SK-N-SH (cell line): ENCODE data around the gene OGFR. TPM values are rescaled to one million over a fixed set of nuclear protein-coding genes. Genes with fewer than 3 reads are reported as not detected.

Experiments
- CTCF ChIA-PET: fragments of 300-600, 350-600 bp; formaldehyde crosslinking; extraction: SDS; loops from one replicate; lab custom pipeline; 2021; lab: Yijun Ruan, JAX
- POLR2A ChIA-PET: fragments of 350-600 bp; sonication (Branson Sonifier 250); formaldehyde crosslinking; extraction: SDS; loops from one replicate; lab custom pipeline; 2020; ENCODE audit warnings: antibody characterized with exemption, inconsistent platforms; lab: Yijun Ruan, JAX
- DNase-seq: peaks from one replicate; pipeline ENCODE4 v3.0.0; 2012
- H2AFZ ChIP-seq: fragments of 200-600 bp; sonication (generic); 2 replicates; pipeline ENCODE4 v1.8.1; 2016; ENCODE audit warnings: antibody characterized with exemption, mild to moderate bottlenecking, low read depth
- H3F3A ChIP-seq: fragments of 200-600 bp; sonication (generic); replicated peaks from 2 replicates; pipeline ENCODE3; 2016; ENCODE audit warnings: antibody characterized with exemption, mild to moderate bottlenecking; ENCODE audit not compliant: insufficient read depth
- H3K27ac ChIP-seq, 2 experiments: fragments of 200-500 bp in 1 of 2; fragments of 200-600 bp in 1 of 2; sonication (Bioruptor generic) in 1 of 2; sonication (generic), shearing (Covaris generic) in 1 of 2; 2 replicates each; pipeline versions ENCODE4 v1.5.1 to v1.6.1; 2014 to 2016; ENCODE audit warnings: low read depth in 2 of 2, inconsistent platforms in 1 of 2, low read length in 1 of 2, mild to moderate bottlenecking in 1 of 2, mixed read lengths in 1 of 2
- H3K27me3 ChIP-seq: fragments of 200-600 bp; sonication (generic), shearing (Covaris generic); 2 replicates; pipeline ENCODE4 v1.6.1; 2016; ENCODE audit warnings: mixed run types; ENCODE audit not compliant: insufficient read depth
- H3K36me3 ChIP-seq, 2 experiments: fragments of 200-500 bp in 1 of 2; fragments of 200-600 bp in 1 of 2; sonication (Bioruptor generic) in 1 of 2; sonication (generic) in 1 of 2; replicated peaks in 1 of 2; 2 replicates each; pipeline versions ENCODE3 to v1.5.1; 2014 to 2016; ENCODE audit warnings: low read length in 1 of 2, mild to moderate bottlenecking in 1 of 2; ENCODE audit not compliant: insufficient read depth in 2 of 2, control insufficient read depth in 1 of 2
- H3K4me1 ChIP-seq, 2 experiments: fragments of 200-500 bp in 1 of 2; fragments of 200-600 bp in 1 of 2; sonication (Bioruptor generic) in 1 of 2; sonication (generic), shearing (Covaris generic) in 1 of 2; 2 replicates each; pipeline versions ENCODE4 v1.5.1 to v1.6.1; 2014 to 2016; ENCODE audit warnings: low read depth in 1 of 2, low read length in 1 of 2, mixed run types in 1 of 2; ENCODE audit not compliant: insufficient read depth in 2 of 2, control insufficient read depth in 1 of 2
- H3K4me2 ChIP-seq: fragments of 200-600 bp; sonication (generic), shearing (Covaris generic); 2 replicates; pipeline ENCODE4 v1.6.1; 2017; ENCODE audit warnings: mixed run types
- H3K4me3 ChIP-seq, 2 experiments: fragments of 200-500 bp in 1 of 2; fragments of 200-600 bp in 1 of 2; sonication (Bioruptor generic) in 1 of 2; sonication (generic), shearing (Covaris generic) in 1 of 2; 2 replicates each; pipeline versions ENCODE4 v1.5.1 to v1.8.1; 2014 to 2016; ENCODE audit warnings: low read depth in 2 of 2, inconsistent platforms in 1 of 2, low read length in 1 of 2, mild to moderate bottlenecking in 1 of 2, mixed read lengths in 1 of 2, moderate library complexity in 1 of 2
- H3K79me2 ChIP-seq: fragments of 200-600 bp; sonication (generic); 2 replicates; pipeline ENCODE4 v1.8.1; 2017; ENCODE audit warnings: mild to moderate bottlenecking; ENCODE audit not compliant: insufficient read depth
- H3K9ac ChIP-seq: fragments of 200-600 bp; sonication (generic); 2 replicates; pipeline ENCODE4 v1.6.1; 2017; ENCODE audit warnings: mixed run types
- H3K9me2 ChIP-seq: fragments of 200-600 bp; sonication (generic); 2 replicates; pipeline ENCODE4 v1.6.1; 2017; ENCODE audit warnings: mixed run types
- H3K9me3 ChIP-seq: fragments of 200-600 bp; sonication (generic); 2 replicates; pipeline ENCODE4 v1.6.1; 2017; ENCODE audit warnings: mixed run types, mild to moderate bottlenecking, moderate library complexity
- H4K20me1 ChIP-seq: fragments of 200-600 bp; sonication (generic); 2 replicates; pipeline ENCODE4 v1.6.1; 2017; ENCODE audit warnings: mild to moderate bottlenecking, mixed run types; ENCODE audit not compliant: insufficient read depth
- CHD2 ChIP-seq: fragments of 150-350 bp; IDR thresholded peaks from 2 replicates; pipeline ENCODE4 v1.6.1; 2018; ENCODE audit warnings: low read length; ENCODE audit not compliant: partially characterized antibody
- CTCF ChIP-seq: fragments of 200-600 bp; sonication (generic); IDR thresholded peaks from 2 replicates; pipeline ENCODE4 v1.6.1; 2017; ENCODE audit warnings: antibody characterized with exemption, mild to moderate bottlenecking, moderate library complexity
- EZH2phosphoT487 ChIP-seq: fragments of 200-600 bp; sonication (generic); IDR thresholded peaks from 2 replicates; pipeline ENCODE4 v1.6.1; 2017; ENCODE audit warnings: low read depth, mixed run types, mild to moderate bottlenecking, antibody characterized with exemption, moderate library complexity, borderline replicate concordance
- FOXM1 ChIP-seq: IDR thresholded peaks from 2 replicates; pipeline ENCODE4 v1.4.0; 2012; ENCODE audit warnings: low read depth, mild to moderate bottlenecking
- GABPA ChIP-seq: IDR thresholded peaks from 2 replicates; pipeline ENCODE4 v1.4.0; 2012; ENCODE audit warnings: low read depth, mild to moderate bottlenecking
- GATA2 ChIP-seq: sonication (generic); formaldehyde crosslinking; IDR thresholded peaks from 2 replicates; pipeline ENCODE4 v1.5.0; 2020; ENCODE audit warnings: mild to moderate bottlenecking, missing genetic modification reagents
- NRF1 ChIP-seq: IDR thresholded peaks from 2 replicates; pipeline ENCODE4 v1.6.1; 2012; ENCODE audit warnings: low read depth, mild to moderate bottlenecking, low read length
- POLR2AphosphoS5 ChIP-seq: IDR thresholded peaks from 2 replicates; pipeline ENCODE4 v1.6.1; 2012; ENCODE audit warnings: low read depth, low read length
- RAD21 ChIP-seq: IDR thresholded peaks from 2 replicates; pipeline ENCODE4 v1.6.1; 2012; ENCODE audit warnings: mild to moderate bottlenecking, low read length
- RCOR1 ChIP-seq: fragments of 150-350 bp; IDR thresholded peaks from 2 replicates; pipeline ENCODE4 v1.6.1; 2017; ENCODE audit warnings: antibody characterized with exemption, low read length
- SIN3A ChIP-seq: IDR thresholded peaks from 2 replicates; pipeline ENCODE4 v1.6.1; 2012; ENCODE audit warnings: low read depth, mild to moderate bottlenecking, low read length, moderate library complexity, borderline replicate concordance
- SMC3 ChIP-seq: IDR thresholded peaks from 2 replicates; pipeline ENCODE4 v1.6.1; 2012; ENCODE audit warnings: low read depth, low read length, improper control_type of control experiment
- TEAD4 ChIP-seq: IDR thresholded peaks from 2 replicates; pipeline ENCODE4 v1.4.0; 2012; ENCODE audit warnings: mild to moderate bottlenecking, borderline replicate concordance; ENCODE audit not compliant: insufficient read depth
- ZBTB33 ChIP-seq: IDR thresholded peaks from 2 replicates; pipeline ENCODE4 v1.4.0; 2012; ENCODE audit warnings: low read depth, borderline replicate concordance
- WGBS: methylation state at CpG from one replicate; pipeline ENCODE4 v1.1.6; 2017; ENCODE audit warnings: low lambda C conversion rate; 5-methylcytosine and 5-hydroxymethylcytosine counted together
- polyA plus RNA-seq, 3 experiments: library from polyadenylated mRNA; depleted of rRNA; stranded (reverse); fragments of >200 nt; gene quantifications; 2 replicates each; pipeline ENCODE4 v1.2.3, GENCODE V29; 2012

OGFR gene
- polyA plus RNA-seq, 1 of the 3 experiments (the other 2 are of a cell fraction) = 60.8 TPM

GRCh38 chr20:62775206-62775605 lies 29.4 kb upstream of the OGFR start:
- TF ChIP-seq NRF1 (no peak), ZBTB33 (no peak), CTCF (no peak), FOXM1 (no peak)
- H3K27ac ChIP-seq = no peak overlapping the region
- H3K4me2 ChIP-seq = no peak overlapping the region
- ChIA-PET CTCF (interaction anchor here (1.7 kb wide), 1 partner anchor 16 kb away, joined by 6 read pairs; no protein-coding TSS in a partner anchor), POLR2A (no interaction called here)
- H3F3A ChIP-seq = no peaks in the 10 kb centered on the region
- no peaks in the 10 kb centered on the region for H3K36me3 ChIP-seq
- no peak overlapping the region for H2AFZ ChIP-seq
- no peak overlapping the region for H3K9ac ChIP-seq
- H3K27me3 ChIP-seq = no peaks in the 10 kb centered on the region
- no peak overlapping the region for H3K4me3 ChIP-seq
- no peaks in the 10 kb centered on the region for H4K20me1 ChIP-seq
- 56% methylated on average over 2 of the region's 9 CpGs for WGBS
- no peaks in the 10 kb centered on the region for H3K9me2 ChIP-seq
- no peak for DNase-seq
- H3K4me1 ChIP-seq = peaks cover 0 to 4% of the 10 kb centered on the region in 2 experiments; a peak in 1 of 4 replicates
- no peaks in the 10 kb centered on the region for H3K79me2 ChIP-seq
- no peaks in the 10 kb centered on the region for H3K9me3 ChIP-seq

GRCh38 chr20:62776035-62776691 lies 28.5 kb upstream of the OGFR start:
- DNase-seq = no peak
- H3K36me3 ChIP-seq = no peaks in the 10 kb centered on the region
- no peak overlapping the region for H2AFZ ChIP-seq
- no peaks in the 10 kb centered on the region for H3F3A ChIP-seq
- no peaks in the 10 kb centered on the region for H3K79me2 ChIP-seq
- H4K20me1 ChIP-seq = no peaks in the 10 kb centered on the region
- H3K27me3 ChIP-seq = no peaks in the 10 kb centered on the region
- H3K4me1 ChIP-seq = peaks cover 0 to 4% of the 10 kb centered on the region in 2 experiments; a peak in 1 of 4 replicates
- ChIA-PET CTCF (interaction anchor here (0.6 to 1.7 kb wide), 2 partner anchors 15 to 67 kb away, joined by 3 to 6 read pairs; partner anchors contain the start of gene NTSR1), POLR2A (no interaction called here)
- H3K4me2 ChIP-seq = no peak overlapping the region
- 87% methylated on average over 13 of the region's 24 CpGs for WGBS
- no peak for TF ChIP-seq SIN3A
- TF ChIP-seq GABPA = no peak
- TF ChIP-seq TEAD4 = no peak
- no peak for TF ChIP-seq EZH2phosphoT487
- no peak for TF ChIP-seq RCOR1
- no peak for TF ChIP-seq ZBTB33
- no peak for TF ChIP-seq CHD2
- no peak for TF ChIP-seq SMC3
- no peak for TF ChIP-seq GATA2 (CRISPR knock-in tag)
- no peak for TF ChIP-seq NRF1
- TF ChIP-seq POLR2AphosphoS5 = no peak
- no peak for TF ChIP-seq CTCF
- TF ChIP-seq RAD21 = no peak
- H3K4me3 ChIP-seq = no peak overlapping the region
- H3K9me2 ChIP-seq = no peaks in the 10 kb centered on the region
- no peak overlapping the region for H3K9ac ChIP-seq
- H3K27ac ChIP-seq = no peak overlapping the region
- no peaks in the 10 kb centered on the region for H3K9me3 ChIP-seq
